Spleen (tissue), 11 donors: ENCODE results near the gene NDUFB7. TPM values are rescaled to one million over a fixed set of nuclear protein-coding genes. Genes with fewer than 3 reads are reported as not detected.

Experiments
- DNase-seq: peaks from one replicate; pipeline ENCODE4 v3.0.0-alpha.2; 2020
- H3K27ac ChIP-seq, 8 donors: fragments of 200-600 bp; sonication (generic) in 7 of 8; 1 replicate in 4 of 8; 2 replicates in 4 of 8; pipeline versions ENCODE4 v1.5.0 to v1.8.0; 2016 to 2021; ENCODE audit warnings: inconsistent platforms in 4 of 8, mild to moderate bottlenecking in 4 of 8, moderate library complexity in 1 of 8
- H3K27me3 ChIP-seq, 7 donors: fragments of 200-600 bp; sonication (generic) in 6 of 7; replicated peaks in 1 of 7; 1 replicate in 4 of 7; 2 replicates in 3 of 7; pipeline versions ENCODE4 v1.5.0 to v1.8.0; 2016 to 2021; ENCODE audit warnings: inconsistent platforms in 3 of 7, mild to moderate bottlenecking in 1 of 7
- H3K36me3 ChIP-seq, 6 donors: fragments of 200-600 bp; sonication (generic) in 5 of 6; 1 replicate in 4 of 6; 2 replicates in 2 of 6; pipeline versions ENCODE4 v1.5.0 to v1.8.0; 2016 to 2021; ENCODE audit warnings: inconsistent platforms in 2 of 6
- H3K4me1 ChIP-seq, 6 donors: fragments of 200-600 bp; sonication (generic) in 5 of 6; 1 replicate in 3 of 6; 2 replicates in 3 of 6; pipeline versions ENCODE4 v1.5.0 to v1.8.0; 2016 to 2021; ENCODE audit warnings: inconsistent platforms in 3 of 6
- H3K4me3 ChIP-seq, 8 donors: fragments of 200-600 bp; sonication (generic) in 7 of 8; 1 replicate in 4 of 8; 2 replicates in 4 of 8; pipeline versions ENCODE4 v1.5.0 to v1.8.0; 2016 to 2021; ENCODE audit warnings: inconsistent platforms in 4 of 8, mild to moderate bottlenecking in 4 of 8, moderate library complexity in 2 of 8
- H3K9me3 ChIP-seq, 8 donors: fragments of 200-600 bp; sonication (generic) in 7 of 8; 1 replicate in 4 of 8; 2 replicates in 4 of 8; pipeline versions ENCODE4 v1.5.0 to v1.8.0; 2016 to 2021; ENCODE audit warnings: inconsistent platforms in 4 of 8
- POLR2A ChIP-seq, 3 donors: fragments of 450-650 bp; IDR thresholded peaks; one replicate each; pipeline ENCODE4 v1.5.1; 2017; ENCODE audit warnings: antibody characterized with exemption in 3 of 3, mild to moderate bottlenecking in 1 of 3
- POLR2AphosphoS5 ChIP-seq, 3 donors: sonication (generic); formaldehyde crosslinking; IDR thresholded peaks; one replicate each; pipeline ENCODE4 v1.5.1; 2017; ENCODE audit warnings: antibody characterized with exemption in 3 of 3
- WGBS, 5 donors: extraction: QIAGEN DNeasy Blood & Tissue Kit in 3 of 5; methylation state at CpG; one replicate each; pipeline versions ENCODE4 v1.1.5 to v1.1.7; 2013 to 2018; 5-methylcytosine and 5-hydroxymethylcytosine counted together
- intact Hi-C: fragments of 100-400 bp; cut with DNase I; formaldehyde crosslinking; loops from one replicate; pipeline ENCODE4 v1.15.0; 2023; ENCODE audit warnings: low total_unique reads
- polyA plus RNA-seq, 3 donors: library from polyadenylated mRNA; stranded (reverse); fragments of 200-250 nt; gene quantifications; one replicate each; pipeline ENCODE4 v1.2.1, GENCODE V29; 2013
- total RNA-seq, 7 donors: library from RNA; depleted of rRNA in 3 of 7; stranded (reverse); fragments of >200 nt in 3 of 7; fragmentation: NEBNext Ultra II Directional in 4 of 7; extraction: Animal tissue kit (Norgen Biotek cat#: 25700) in 4 of 7; gene quantifications; one replicate each; pipeline versions ENCODE4 v1.1.0 to v1.2.1, GENCODE V29; 2016 to 2021
- TF ChIP-seq, protein P1 (sequence below), 11 experiments: fragments of 200-600 bp in 7 of 11; fragments of 450-650 bp in 4 of 11; sonication (generic) in 4 of 11; IDR thresholded peaks in 8 of 11; conservative IDR thresholded peaks in 3 of 11; 1 replicate in 7 of 11; 2 replicates in 4 of 11; pipeline versions ENCODE4 v1.4.0 to v1.8.0; 2016 to 2021; ENCODE audit warnings: antibody characterized with exemption in 11 of 11, inconsistent platforms in 4 of 11, mild to moderate bottlenecking in 1 of 11
- donor health status: healthy with polysubstance abuse.
- donor health status: DM: no; HTN: no; CAD: no; lungs with moderate emphysema.
- donor health status: DM: no; HTN: no; CAD: no.
- donor health status: Bipolar disorder and iron deficiency.
- donor health status: healthy.
- donor health status: DM: no; HTN: no; CAD: no.
- donor health status: DM: yes; HTN: yes; CAD: no.

The NDUFB7 gene
- total and polyA plus RNA-seq, 10 donors, result 77.2 to 374 (median 152) TPM

DNA sequence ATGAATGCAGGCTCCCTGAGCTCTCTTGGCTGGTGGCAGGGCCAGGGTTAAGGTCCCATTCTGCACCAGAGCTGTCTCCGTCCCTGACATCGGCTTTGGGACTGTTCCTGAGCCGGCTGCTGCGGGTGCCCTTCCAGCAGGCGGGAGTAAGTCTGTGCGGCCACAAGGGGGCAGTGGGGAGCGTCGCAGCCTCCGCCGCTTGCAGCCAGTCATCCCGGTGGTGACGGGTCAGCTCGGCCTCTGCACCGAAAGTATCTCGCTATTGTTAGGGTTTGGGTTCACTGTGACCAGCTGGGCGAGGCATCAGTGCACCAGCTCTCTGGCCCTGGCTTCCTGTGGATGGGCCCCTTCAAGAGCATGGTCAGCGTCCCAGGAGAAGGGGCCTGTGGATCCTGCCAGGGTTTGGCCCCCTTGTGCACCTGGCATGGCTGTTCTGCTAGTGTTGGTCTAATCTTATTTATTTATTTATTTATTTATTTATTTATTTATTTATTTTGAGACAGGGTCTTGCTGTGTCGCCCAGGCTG lies 15.1 kb downstream of the NDUFB7 start:
- Histone ChIP-seq H3K27ac (peak overlapping the region in 4 of 8 donors; percentile 9 to 40 (median 22)), H3K4me3 (peak overlapping the region in 3 of 8 donors; percentile 3 to 51 (median 16)), H3K9me3 (no peaks in the 10 kb centered on the region), H3K27me3 (no peaks in the 10 kb centered on the region), H3K36me3 (peaks cover 0 to 28% (median 0%) of the 10 kb centered on the region in 6 donors), H3K4me1 (peaks cover 12 to 92% (median 47%) of the 10 kb centered on the region in 6 donors)
- TF ChIP-seq, protein P1, sequence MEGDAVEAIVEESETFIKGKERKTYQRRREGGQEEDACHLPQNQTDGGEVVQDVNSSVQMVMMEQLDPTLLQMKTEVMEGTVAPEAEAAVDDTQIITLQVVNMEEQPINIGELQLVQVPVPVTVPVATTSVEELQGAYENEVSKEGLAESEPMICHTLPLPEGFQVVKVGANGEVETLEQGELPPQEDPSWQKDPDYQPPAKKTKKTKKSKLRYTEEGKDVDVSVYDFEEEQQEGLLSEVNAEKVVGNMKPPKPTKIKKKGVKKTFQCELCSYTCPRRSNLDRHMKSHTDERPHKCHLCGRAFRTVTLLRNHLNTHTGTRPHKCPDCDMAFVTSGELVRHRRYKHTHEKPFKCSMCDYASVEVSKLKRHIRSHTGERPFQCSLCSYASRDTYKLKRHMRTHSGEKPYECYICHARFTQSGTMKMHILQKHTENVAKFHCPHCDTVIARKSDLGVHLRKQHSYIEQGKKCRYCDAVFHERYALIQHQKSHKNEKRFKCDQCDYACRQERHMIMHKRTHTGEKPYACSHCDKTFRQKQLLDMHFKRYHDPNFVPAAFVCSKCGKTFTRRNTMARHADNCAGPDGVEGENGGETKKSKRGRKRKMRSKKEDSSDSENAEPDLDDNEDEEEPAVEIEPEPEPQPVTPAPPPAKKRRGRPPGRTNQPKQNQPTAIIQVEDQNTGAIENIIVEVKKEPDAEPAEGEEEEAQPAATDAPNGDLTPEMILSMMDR (IDR thresholded peaks at IDR 0.05 in 8 of 11, conservative IDR thresholded peaks at IDR 0.05 in 3 of 11), result peak; percentile 70 to 97 (median 95)
- TF ChIP-seq POLR2AphosphoS5 (IDR thresholded peaks at IDR 0.05) (peak; percentile 58 to 82 (median 65)), POLR2A (IDR thresholded peaks at IDR 0.05) (no peak)
- peak; percentile 95 for DNase-seq
- intact Hi-C loops, result no loop called here
- 10 to 45% (median 11%) methylated on average over 5 to 18 of the region's 18 CpGs for WGBS, 5 donors

DNA sequence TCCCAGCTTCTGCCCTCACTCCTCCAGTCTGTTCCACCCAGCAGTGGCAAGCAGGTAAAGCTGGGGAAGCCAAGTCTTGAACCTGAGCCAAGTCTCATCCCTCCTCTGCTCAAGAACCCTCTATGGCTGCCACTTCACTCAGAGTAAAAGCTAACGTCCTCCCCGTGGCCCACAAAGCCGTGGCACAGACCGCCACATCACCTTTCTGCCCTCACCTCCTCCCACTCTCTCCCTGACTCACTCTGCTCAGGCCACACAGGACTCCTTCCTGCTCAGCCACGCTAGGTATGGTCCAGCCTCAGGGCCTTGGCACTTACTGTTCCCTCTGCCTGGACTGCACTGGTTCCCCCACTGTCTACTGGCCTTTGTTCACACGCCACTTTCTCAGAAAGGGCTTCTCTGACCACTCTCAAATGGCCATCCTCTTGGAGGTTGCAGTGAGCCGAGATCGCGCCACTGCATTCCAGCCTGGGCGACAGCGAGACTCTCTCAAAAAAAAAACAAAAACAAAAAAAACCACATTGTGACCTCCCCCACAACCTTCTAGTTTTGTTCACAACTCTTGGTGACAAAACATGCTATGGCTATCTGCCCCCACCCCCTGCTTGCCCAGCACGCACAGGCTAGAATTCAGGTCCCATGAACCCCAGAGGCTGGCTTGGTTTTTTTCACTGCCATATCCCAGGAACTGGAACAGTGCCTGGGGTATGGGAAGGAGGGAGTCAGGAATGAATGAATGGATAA lies 15.8 kb downstream of the NDUFB7 start:
- H3K27ac ChIP-seq, result peak overlapping the region in 4 of 8 donors; percentile 9 to 40 (median 22)
- WGBS, 5 donors, result 74 to 91% (median 78%) methylated on average over 12 of the region's 12 CpGs
- intact Hi-C loops, result no loop called here
- no peaks in the 10 kb centered on the region for H3K27me3 ChIP-seq
- DNase-seq, result no peak
- H3K4me1 ChIP-seq, result peaks cover 17 to 92% (median 48%) of the 10 kb centered on the region in 6 donors
- H3K4me3 ChIP-seq, result peak overlapping the region in 3 of 8 donors; percentile 3 to 51 (median 16)
- H3K9me3 ChIP-seq, result no peaks in the 10 kb centered on the region
- H3K36me3 ChIP-seq, result peaks cover 0 to 28% (median 0%) of the 10 kb centered on the region in 6 donors
- TF ChIP-seq POLR2A (IDR thresholded peaks at IDR 0.05) (no peak), POLR2AphosphoS5 (IDR thresholded peaks at IDR 0.05) (no peak)
- TF ChIP-seq, protein P1 (IDR thresholded peaks at IDR 0.05 in 8 of 11, conservative IDR thresholded peaks at IDR 0.05 in 3 of 11), result no peak

- intact Hi-C loops, result no loop called here
- DNase-seq, result no peak
- H3K27me3 ChIP-seq, result no peaks in the 10 kb centered on the region
- no peak overlapping the region for H3K27ac ChIP-seq
- H3K36me3 ChIP-seq, result peaks cover 0 to 31% (median 0%) of the 10 kb centered on the region in 6 donors
- WGBS, 5 donors, result 76 to 94% (median 81%) methylated on average over 4 to 6 of the region's 6 CpGs
- TF ChIP-seq, protein P1 (IDR thresholded peaks at IDR 0.05 in 8 of 11, conservative IDR thresholded peaks at IDR 0.05 in 3 of 11), result no peak
- TF ChIP-seq POLR2AphosphoS5 (IDR thresholded peaks at IDR 0.05), result no peak
- TF ChIP-seq POLR2A (IDR thresholded peaks at IDR 0.05), result no peak
- H3K4me3 ChIP-seq, result no peak overlapping the region
- H3K9me3 ChIP-seq, result no peaks in the 10 kb centered on the region
- peaks cover 15 to 89% (median 46%) of the 10 kb centered on the region in 6 donors for H3K4me1 ChIP-seq
These were observed 17.5 kb downstream of the NDUFB7 start for GRCh38 chr19:14554382-14554812.

DNA sequence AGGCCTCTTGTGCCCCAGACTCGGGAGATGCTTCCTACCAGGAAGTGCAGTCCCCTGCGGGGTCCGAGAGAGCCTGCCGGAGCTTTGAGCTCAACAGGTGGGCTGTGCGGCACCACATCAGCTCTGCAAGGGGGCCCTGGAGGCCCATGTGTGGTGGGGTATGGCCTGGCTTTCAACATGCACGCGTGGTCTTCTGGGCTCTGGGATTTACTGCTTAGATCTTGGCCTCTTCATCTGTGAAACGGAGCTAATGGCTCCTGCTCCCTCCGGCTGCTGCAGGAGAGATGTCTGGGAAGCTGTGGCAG lies 18.0 kb downstream of the NDUFB7 start:
- TF ChIP-seq, protein P1 (IDR thresholded peaks at IDR 0.05 in 8 of 11, conservative IDR thresholded peaks at IDR 0.05 in 3 of 11), result no peak
- Histone ChIP-seq H3K9me3 (no peaks in the 10 kb centered on the region), H3K36me3 (peaks cover 0 to 36% (median 0%) of the 10 kb centered on the region in 6 donors), H3K4me3 (no peak overlapping the region), H3K27me3 (no peaks in the 10 kb centered on the region), H3K27ac (no peak overlapping the region), H3K4me1 (peaks cover 15 to 84% (median 44%) of the 10 kb centered on the region in 6 donors)
- 77 to 84% (median 81%) methylated on average over 9 of the region's 9 CpGs for WGBS, 5 donors
- intact Hi-C loops, result no loop called here
- no peak for DNase-seq
